G401 (cell line): Measurements from ENCODE around the gene CCNF. TPM values are rescaled to one million over a fixed set of nuclear protein-coding genes. Genes with fewer than 3 reads are reported as not detected.

Source experiments
- DNase-seq: peaks from one replicate; pipeline ENCODE4 v3.0.0-alpha.2; 2015; ENCODE audit warnings: low spot score
- in situ Hi-C: cut with HindIII; loops from 2 replicates; pipeline ENCODE4 v1.10.0; 2016; ENCODE audit warnings: low sequenced_read_pairs, mixed read lengths
- total RNA-seq: library from RNA; depleted of rRNA; stranded (reverse); fragments of >200 nt; shearing (Covaris generic); gene quantifications from 2 replicates; pipeline ENCODE4 v1.2.3, GENCODE V29; 2014

The CCNF gene
- total RNA-seq, 1 experiment from 2014 or later: 62.1 TPM

GRCh38 chr16:2450975-2451381 lies 21.7 kb downstream of the CCNF start:
- in situ Hi-C loops: no loop called here
- no peak for DNase-seq

DNA sequence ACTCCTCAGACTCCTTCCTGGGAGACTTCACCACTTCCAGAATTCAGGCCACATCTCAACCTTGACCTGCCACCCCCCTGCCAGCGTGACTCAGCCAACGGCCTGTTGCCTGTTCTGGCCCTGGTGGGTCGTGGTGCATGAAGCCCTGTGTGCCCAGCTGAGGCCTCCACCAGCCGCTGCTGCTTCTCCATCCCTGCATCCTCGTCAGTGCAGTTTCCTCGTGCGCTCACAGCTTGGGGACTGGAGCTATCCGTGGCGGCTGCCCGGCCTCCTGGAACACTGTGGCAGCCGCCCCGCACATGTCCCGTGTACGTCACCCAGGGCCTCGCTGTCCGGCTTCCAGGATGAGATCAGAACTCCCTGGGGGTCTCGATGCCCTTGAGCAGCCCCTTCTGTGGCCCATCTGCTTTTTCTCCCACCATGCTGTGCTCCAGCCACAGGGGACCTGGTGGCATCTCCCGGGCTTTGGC lies 22.6 kb downstream of the CCNF start:
- DNase-seq: no peak
- in situ Hi-C loops: no loop called here

GRCh38 chr16:2452650-2453049 lies 23.4 kb downstream of the CCNF start:
- DNase-seq: no peak
- in situ Hi-C loops: no loop called here

GRCh38 chr16:2455081-2455845 lies 26.0 kb downstream of the CCNF start:
- no peak for DNase-seq
- in situ Hi-C loops: no loop called here

DNA sequence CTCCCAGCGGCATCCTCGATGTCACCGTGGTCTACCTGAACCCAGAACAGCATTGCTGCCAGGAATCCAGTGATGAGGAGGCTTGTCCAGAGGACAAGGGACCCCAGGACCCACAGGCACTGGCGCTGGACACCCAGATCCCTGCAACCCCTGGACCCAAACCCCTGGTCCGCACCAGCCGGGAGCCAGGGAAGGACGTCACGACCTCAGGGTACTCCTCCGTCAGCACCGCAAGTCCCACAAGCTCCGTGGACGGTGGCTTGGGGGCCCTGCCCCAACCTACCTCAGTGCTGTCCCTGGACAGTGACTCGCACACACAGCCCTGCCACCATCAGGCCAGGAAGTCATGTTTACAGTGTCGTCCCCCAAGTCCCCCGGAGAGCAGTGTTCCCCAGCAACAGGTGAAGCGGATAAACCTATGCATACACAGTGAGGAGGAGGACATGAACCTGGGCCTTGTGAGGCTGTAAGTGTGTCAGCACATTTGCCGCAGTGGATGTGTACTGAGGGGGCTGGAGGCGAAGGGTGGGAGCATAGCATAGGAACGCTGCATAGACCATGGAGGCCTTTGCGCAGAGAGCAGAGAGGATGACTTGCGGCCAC lies 27.4 kb downstream of the CCNF start:
- in situ Hi-C loops: no loop called here

DNA sequence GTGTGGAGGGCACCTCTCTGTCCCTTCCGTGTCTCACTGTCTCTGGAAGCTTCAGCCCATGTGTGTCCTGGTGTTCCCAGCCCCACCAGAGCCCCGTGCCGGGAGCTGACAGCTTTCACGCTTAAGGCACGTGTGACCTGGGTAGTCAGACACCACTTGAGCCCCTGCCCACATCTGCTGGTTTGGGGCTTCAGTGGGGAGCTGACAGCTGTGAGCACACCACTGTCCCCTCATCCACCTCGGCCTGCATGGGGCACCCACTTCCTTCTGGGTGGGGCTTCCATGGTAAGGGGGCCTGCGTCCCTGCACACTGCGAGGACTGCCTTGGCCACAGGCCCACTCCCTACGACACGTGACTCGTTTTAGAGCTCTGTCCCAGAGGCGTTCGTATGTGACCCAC lies 28.0 kb downstream of the CCNF start:
- no peak for DNase-seq
- in situ Hi-C loops: no loop called here

More for the DNA sequence above, 27.4 kb downstream of the CCNF start:
- no peak for DNase-seq

- in situ Hi-C loops: no loop called here
- DNase-seq: no peak
These were observed 28.7 kb downstream of the CCNF start for GRCh38 chr16:2457946-2458345.

GRCh38 chr16:2458887-2459646 lies 29.8 kb downstream of the CCNF start:
- in situ Hi-C loops: no loop called here
- DNase-seq: no peak

DNA sequence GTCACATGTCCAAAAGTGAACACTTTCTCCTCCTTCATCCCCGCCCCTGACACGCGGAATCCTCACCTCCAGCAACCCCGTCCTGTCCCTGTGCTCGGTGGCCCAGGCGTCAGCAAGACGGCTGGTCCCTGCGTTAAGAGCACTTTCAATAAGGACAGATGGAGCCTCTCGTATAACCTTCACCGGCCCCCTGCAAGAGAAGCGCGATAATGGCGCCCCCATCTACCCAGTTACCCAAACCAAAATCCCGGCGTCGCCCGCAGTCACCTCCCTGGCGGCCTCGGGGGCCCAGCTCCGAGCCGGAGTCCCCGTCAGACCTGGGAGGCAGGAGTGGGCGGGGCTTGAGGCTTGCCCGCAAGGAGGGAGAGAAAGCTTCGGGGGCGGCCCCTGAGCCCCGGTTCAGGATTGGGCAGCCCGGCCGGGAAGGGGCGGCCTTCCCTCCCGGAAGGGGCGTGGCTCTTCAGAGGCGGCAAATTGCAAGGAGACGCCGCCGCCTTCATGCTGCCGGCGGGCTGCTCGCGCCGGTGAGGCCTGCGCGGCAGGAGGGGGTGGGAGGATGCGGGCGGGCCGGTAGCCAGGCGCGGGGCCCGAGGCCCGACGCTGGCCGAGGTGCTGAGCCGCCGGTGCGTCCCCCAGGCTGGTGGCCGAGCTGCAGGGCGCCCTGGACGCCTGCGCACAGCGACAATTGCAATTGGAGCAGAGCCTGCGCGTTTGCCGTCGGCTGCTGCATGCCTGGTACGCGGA lies 30.6 kb downstream of the CCNF start, which contains the start of gene TEDC2:
TEDC2 (plus strand) TSS at position 463 of the 744 bp plus-strand sequence; CDS start at position 499, 36 bp downstream.
- peak; percentile 96 for DNase-seq
- in situ Hi-C loops: no loop called here

- in situ Hi-C loops: no loop called here
- DNase-seq: no peak
These were observed 31.1 kb downstream of the CCNF start for GRCh38 chr16:2460391-2460713.

GRCh38 chr16:2460916-2461315 lies 31.7 kb downstream of the CCNF start:
- DNase-seq: no peak
- in situ Hi-C loops: no loop called here

DNA sequence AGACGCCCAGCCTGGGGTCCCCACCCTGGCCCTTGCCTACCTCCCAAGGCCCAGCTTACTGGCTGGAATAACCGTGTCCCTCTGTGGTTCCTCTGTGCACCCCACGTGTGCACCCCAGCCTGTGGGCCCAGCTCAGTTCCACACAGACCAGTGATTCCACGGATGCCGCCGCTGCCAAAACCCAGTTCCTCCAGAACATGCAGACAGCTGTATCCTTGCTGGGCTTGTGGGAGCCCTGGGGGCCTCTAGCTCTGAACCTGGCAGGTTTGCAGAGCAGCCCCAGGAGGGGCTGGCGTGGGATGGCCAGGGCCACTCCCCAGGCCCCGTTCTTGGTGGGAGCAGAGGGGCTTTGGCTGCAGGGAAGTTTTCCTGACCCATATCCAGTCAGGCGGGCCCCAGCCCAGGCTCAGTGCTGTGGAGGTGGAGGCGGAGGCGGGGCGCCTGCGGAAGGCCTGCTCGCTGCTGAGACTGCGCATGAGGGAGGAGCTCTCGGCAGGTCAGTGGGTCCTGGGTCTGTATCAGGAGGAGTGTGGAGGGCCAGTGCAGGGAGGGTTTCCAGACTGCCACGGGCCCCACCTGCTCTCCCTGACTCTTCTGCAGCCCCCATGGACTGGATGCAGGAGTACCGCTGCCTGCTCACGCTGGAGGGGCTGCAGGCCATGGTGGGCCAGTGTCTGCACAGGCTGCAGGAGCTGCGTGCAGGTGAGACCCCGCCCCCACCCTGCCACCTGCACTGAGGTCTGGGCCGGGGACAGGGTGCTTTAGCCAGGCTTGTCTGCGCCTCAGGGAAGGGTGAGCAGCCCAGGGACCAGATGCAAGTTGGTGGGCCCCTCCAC lies 33.0 kb downstream of the CCNF start:
- DNase-seq: no peak
- in situ Hi-C loops: no loop called here

DNA sequence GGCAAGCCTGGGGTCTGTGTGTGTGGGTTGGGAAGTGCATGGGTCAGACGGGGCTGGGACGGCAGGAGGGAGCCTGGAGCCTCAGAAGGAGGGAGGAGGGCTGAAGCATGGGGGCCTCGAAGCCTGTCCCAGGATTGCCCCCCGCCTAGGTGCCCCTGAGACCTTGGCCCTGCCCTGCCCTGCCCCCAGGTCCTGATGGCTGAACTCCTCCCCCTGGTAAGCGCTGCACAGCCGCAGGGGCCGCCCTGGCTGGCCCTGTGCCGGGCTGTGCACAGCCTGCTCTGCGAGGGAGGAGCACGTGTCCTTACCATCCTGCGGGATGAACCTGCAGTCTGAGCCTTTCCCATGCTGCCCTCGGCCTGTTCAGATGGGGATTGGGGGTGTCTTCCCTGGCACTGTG lies 35.1 kb downstream of the CCNF start:
- in situ Hi-C loops: no loop called here

DNA sequence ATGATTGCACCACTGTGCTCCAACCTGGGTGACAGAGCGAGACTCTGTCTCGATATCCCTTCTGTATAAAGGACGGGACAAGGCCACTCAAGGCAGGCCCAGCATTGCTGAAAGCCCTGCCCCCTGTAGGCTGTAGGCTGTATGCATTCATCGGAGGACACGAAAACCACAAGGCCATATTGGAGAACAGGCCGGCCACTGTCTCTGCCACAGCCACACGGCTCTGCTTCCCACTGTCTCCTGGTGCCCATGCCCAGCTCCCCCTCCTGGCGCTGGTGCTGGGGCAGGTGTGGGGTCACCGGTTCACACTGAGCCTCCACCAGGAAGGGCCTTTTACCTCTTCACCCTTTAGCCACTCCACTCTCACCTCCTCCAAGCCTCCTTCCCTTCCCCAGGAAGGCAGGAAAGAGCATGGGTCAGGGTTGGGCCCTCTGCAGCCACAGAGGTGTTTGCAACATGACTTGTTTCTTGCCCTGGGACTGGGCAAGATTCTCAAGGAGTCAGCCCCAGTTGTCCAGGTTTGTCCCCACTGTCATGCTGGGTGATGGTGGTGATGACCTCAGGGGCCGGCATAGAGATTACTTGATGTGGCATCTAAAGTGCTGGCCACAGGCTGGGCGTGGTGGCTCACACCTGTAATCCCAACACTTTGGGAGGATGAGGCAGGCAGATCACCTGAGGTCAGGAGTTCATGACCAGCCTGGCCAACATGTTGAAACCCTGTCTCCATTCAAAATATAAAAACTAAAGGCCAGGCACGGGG lies 36.6 kb downstream of the CCNF start:
- in situ Hi-C loops: no loop called here
- no peak for DNase-seq

More for the DNA sequence above, 35.1 kb downstream of the CCNF start:
- DNase-seq: no peak

DNA sequence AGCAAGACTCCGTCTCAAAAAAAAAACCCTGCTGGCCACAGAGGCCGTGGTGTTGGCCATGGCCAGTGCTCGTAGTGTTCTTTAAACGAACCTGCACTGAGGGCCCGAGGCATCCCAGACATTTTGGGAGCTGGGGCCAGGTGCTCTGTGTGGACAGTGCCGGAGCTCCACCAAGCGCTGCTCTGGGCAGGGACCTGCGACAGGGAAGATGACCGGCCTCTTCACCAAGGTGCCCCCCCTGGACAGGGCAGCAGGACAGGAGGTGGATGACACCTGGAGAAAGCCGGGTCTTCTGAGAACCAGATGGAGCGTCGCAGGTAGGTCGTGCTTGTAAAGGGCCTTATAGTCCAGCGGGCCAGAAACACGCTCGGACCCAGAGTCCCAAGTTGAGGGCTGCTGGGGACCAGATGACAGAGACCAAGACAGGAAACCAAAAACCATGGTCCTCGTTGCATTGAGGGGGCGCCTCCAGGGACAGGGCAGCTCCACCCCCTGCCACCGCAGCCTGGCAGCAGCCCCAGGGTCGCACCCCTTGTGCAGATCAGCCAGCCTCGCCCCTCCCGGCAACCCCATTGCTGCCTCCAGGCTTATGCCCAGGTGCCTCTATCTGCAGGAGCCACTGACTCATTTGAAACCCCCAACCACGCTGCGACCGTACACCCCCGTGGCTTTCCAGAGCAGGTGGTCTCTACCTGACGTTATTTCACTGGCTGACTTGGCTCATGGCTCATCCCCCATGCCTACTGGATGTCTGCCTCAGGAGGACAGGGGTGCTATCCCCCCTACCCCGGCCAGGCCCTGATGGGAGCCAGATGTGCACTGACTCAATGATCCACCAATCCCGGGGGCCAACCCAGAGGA lies 37.6 kb downstream of the CCNF start:
- no peak for DNase-seq
- in situ Hi-C loops: no loop called here

GRCh38 chr16:2467528-2468232 lies 38.4 kb downstream of the CCNF start:
- peak; percentile 64 for DNase-seq

More at GRCh38 chr16:2467528-2468232, 38.4 kb downstream of the CCNF start:
- in situ Hi-C loops: no loop called here
